ENCODE data around the gene JAG2. TPM values are rescaled to one million over a fixed set of nuclear protein-coding genes. Genes with fewer than 3 reads are reported as not detected.

Gene JAG2
- 0.81 and 1.9 TPM in 2 replicates for total RNA-seq

GRCh38 chr14:105168496-105168978 is at the start of gene JAG2:
Gene JAG2, minus strand, starts transcription at chr14:105168776. Its CDS starts 356 bp downstream, at chr14:105168420.

GRCh38 chr14:105180592-105181548 is 12.3 kb upstream of the JAG2 start, which contains the start of gene NUDT14:
Gene NUDT14, minus strand, starts transcription at chr14:105181312. Its CDS starts 103 bp downstream, at chr14:105181209.

Other genes with a start within 250 kb of the JAG2 start
- 0.05 TPM in 1 of 2 replicates, not detected in the other for gene PLD4, start 243.9 kb downstream of the JAG2 start, total RNA-seq
- 56.2 and 56.9 TPM in 2 replicates for gene AHNAK2, start 190.4 kb downstream of the JAG2 start, total RNA-seq
- 3.1 and 6.6 TPM in 2 replicates for gene CLBA1, start 183.0 kb downstream of the JAG2 start, total RNA-seq
- 4.8 and 7.3 TPM in 2 replicates for gene CDCA4, start 147.7 kb downstream of the JAG2 start, total RNA-seq
- not detected in 2 replicates for gene GPR132, start 103.3 kb downstream of the JAG2 start, total RNA-seq
- 9.5 and 9.9 TPM in 2 replicates for gene NUDT14, start 12.5 kb upstream of the JAG2 start, total RNA-seq
- gene BTBD6, start 79.8 kb upstream of the JAG2 start, total RNA-seq = 32.1 and 34.8 TPM in 2 replicates
- gene BRF1, start 132.2 kb upstream of the JAG2 start, total RNA-seq = 24.8 and 28.1 TPM in 2 replicates
- 35.2 and 38.4 TPM in 2 replicates for gene PACS2, start 146.0 kb upstream of the JAG2 start, total RNA-seq
- gene TEX22, start 229.8 kb upstream of the JAG2 start, total RNA-seq = 0.06 and 0.44 TPM in 2 replicates

Data from cardiac ventricle fibroblast (primary cell).